Heart left ventricle (tissue), 16 donors: ENCODE data around the gene CAD. TPM values are rescaled to one million over a fixed set of nuclear protein-coding genes. Genes with fewer than 3 reads are reported as not detected.

Source experiments
- ATAC-seq, 4 donors: fragments of 200-7000 bp; cut with Tn5 transposase; one replicate each; pipeline ENCODE4 v1.9.1; 2020 to 2022; ENCODE audit warnings: moderate library complexity in 4 of 4, mild to moderate bottlenecking in 3 of 4, moderate number of reproducible peaks in 1 of 4
- DNase-seq, 5 donors: peaks; one replicate each; pipeline ENCODE4 v3.0.0-alpha.2; 2020
- H3K27ac ChIP-seq, 12 donors: fragments of 200-600 bp; sonication (generic) in 4 of 12; one replicate each; pipeline versions ENCODE4 v1.5.0 to v1.8.0; 2016 to 2022; ENCODE audit warnings: mild to moderate bottlenecking in 2 of 12
- H3K27me3 ChIP-seq, 9 donors: fragments of 200-600 bp; sonication (generic) in 2 of 9; one replicate each; pipeline versions ENCODE4 v1.5.1 to v1.8.0; 2016 to 2022; ENCODE audit warnings: mild to moderate bottlenecking in 3 of 9
- H3K36me3 ChIP-seq, 9 donors: fragments of 200-600 bp; sonication (generic) in 2 of 9; one replicate each; pipeline versions ENCODE4 v1.5.0 to v1.8.0; 2018 to 2022; ENCODE audit warnings: mild to moderate bottlenecking in 2 of 9
- H3K4me1 ChIP-seq, 12 donors: fragments of 200-600 bp; sonication (generic) in 4 of 12; one replicate each; pipeline versions ENCODE4 v1.5.0 to v1.8.0; 2016 to 2022; ENCODE audit warnings: mild to moderate bottlenecking in 3 of 12
- H3K4me3 ChIP-seq, 12 donors: fragments of 200-600 bp; sonication (generic) in 4 of 12; one replicate each; pipeline versions ENCODE4 v1.5.0 to v1.8.0; 2017 to 2022; ENCODE audit warnings: mild to moderate bottlenecking in 9 of 12, moderate library complexity in 4 of 12
- H3K9me3 ChIP-seq, 12 donors: fragments of 200-600 bp; sonication (generic) in 4 of 12; one replicate each; pipeline versions ENCODE4 v1.5.0 to v1.8.0; 2016 to 2022; ENCODE audit warnings: mild to moderate bottlenecking in 1 of 12
- POLR2A ChIP-seq, 2 donors: fragments of 450-650 bp; IDR thresholded peaks; one replicate each; pipeline ENCODE4 v1.6.1; 2017; ENCODE audit warnings: antibody characterized with exemption in 2 of 2, mild to moderate bottlenecking in 2 of 2, moderate library complexity in 2 of 2
- WGBS, 4 donors: extraction: QIAGEN DNeasy Blood & Tissue Kit in 2 of 4; methylation state at CpG; one replicate each; pipeline versions ENCODE4 v1.1.5 to v1.1.7; 2013 to 2018; 5-methylcytosine and 5-hydroxymethylcytosine counted together
- intact Hi-C, 10 donors: fragments of 100-400 bp; cut with DNase I; formaldehyde crosslinking; loops; one replicate each; pipeline versions ENCODE4 v1.11.1 to v1.14.2; 2022
- polyA plus RNA-seq, 2 donors: library from polyadenylated mRNA; stranded (reverse); fragments of 200-250 nt; gene quantifications; one replicate each; pipeline ENCODE4 v1.2.3, GENCODE V29; 2013
- total RNA-seq, 9 donors: library from RNA; depleted of rRNA in 2 of 9; stranded (reverse); fragments of >200 nt in 2 of 9; fragmentation: NEBNext Ultra II Directional in 3 of 9; extraction: Animal tissue kit (Norgen Biotek cat#: 25700) in 3 of 9; gene quantifications; one replicate each; pipeline versions ENCODE4 v1.1.0 to v1.2.4, GENCODE V29; 2016 to 2023
- TF ChIP-seq, protein P1 (sequence below), 12 donors: fragments of 200-600 bp; sonication (generic) in 4 of 12; IDR thresholded peaks; one replicate each; pipeline versions ENCODE4 v1.5.0 to v1.8.0; 2018 to 2022; ENCODE audit warnings: antibody characterized with exemption in 12 of 12, mild to moderate bottlenecking in 5 of 12
- donor health status: ischemic (EF 13 %, LVEDD 7.1; RV severe dilation, severe dysfunction).
- donor health status: healthy with polysubstance abuse.
- donor health status: DM: no; HTN: yes; CAD: no.
- donor health status: DM: no; HTN: no; CAD: no.
- donor health status: ischemic (EF 25% LVEDD 6.9; RV normal size, moderate dysfunction).
- donor health status: ischemic (EF 25% LVEDD 5.7; RV mildly dilated, moderate dysfunction).
- donor health status: healthy.
- donor health status: DM: yes; HTN: yes; CAD: no.
- donor health status: ischemic (EF 35%, LVEDD 5.7; RV mildly dilated, moderate dysfunction).
- donor health status: nonischemic (EF 11% LVEDD 7.7; RV severe dilation, severe dysfunction).
- donor health status: DM: yes; HTN: yes; CAD: no.
- donor health status: PGD.
- donor health status: ischemic (EF 29% LVEDD 5.4; RV normal size, mild dysfunction).
- donor health status: nonischemic (EF 23%, LVEDD 6.1; RV moderate dilation, normal function).

CAD gene
- total and polyA plus RNA-seq, 11 donors = 3.2 to 14.2 (median 6.7) TPM

GRCh38 chr2:27237341-27237945 lies 20.3 kb downstream of the CAD start:
- no peak for TF ChIP-seq POLR2A (IDR thresholded peaks at IDR 0.05)
- TF ChIP-seq, protein P1, sequence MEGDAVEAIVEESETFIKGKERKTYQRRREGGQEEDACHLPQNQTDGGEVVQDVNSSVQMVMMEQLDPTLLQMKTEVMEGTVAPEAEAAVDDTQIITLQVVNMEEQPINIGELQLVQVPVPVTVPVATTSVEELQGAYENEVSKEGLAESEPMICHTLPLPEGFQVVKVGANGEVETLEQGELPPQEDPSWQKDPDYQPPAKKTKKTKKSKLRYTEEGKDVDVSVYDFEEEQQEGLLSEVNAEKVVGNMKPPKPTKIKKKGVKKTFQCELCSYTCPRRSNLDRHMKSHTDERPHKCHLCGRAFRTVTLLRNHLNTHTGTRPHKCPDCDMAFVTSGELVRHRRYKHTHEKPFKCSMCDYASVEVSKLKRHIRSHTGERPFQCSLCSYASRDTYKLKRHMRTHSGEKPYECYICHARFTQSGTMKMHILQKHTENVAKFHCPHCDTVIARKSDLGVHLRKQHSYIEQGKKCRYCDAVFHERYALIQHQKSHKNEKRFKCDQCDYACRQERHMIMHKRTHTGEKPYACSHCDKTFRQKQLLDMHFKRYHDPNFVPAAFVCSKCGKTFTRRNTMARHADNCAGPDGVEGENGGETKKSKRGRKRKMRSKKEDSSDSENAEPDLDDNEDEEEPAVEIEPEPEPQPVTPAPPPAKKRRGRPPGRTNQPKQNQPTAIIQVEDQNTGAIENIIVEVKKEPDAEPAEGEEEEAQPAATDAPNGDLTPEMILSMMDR (IDR thresholded peaks at IDR 0.05) = no peak
- DNase-seq (no peak), ATAC-seq (no peak)
- intact Hi-C loops = no loop called here
- H3K4me1 ChIP-seq = peaks cover 0 to 4% (median 0%) of the 10 kb centered on the region in 12 donors
- no peak overlapping the region for H3K27ac ChIP-seq
- peaks cover 0 to 100% (median 99%) of the 10 kb centered on the region in 9 donors for H3K36me3 ChIP-seq
- 94 to 99% (median 97%) methylated on average over 11 to 15 of the region's 15 CpGs for WGBS, 4 donors
- H3K27me3 ChIP-seq = no peaks in the 10 kb centered on the region
- no peaks in the 10 kb centered on the region for H3K9me3 ChIP-seq
- H3K4me3 ChIP-seq = no peak overlapping the region

DNA sequence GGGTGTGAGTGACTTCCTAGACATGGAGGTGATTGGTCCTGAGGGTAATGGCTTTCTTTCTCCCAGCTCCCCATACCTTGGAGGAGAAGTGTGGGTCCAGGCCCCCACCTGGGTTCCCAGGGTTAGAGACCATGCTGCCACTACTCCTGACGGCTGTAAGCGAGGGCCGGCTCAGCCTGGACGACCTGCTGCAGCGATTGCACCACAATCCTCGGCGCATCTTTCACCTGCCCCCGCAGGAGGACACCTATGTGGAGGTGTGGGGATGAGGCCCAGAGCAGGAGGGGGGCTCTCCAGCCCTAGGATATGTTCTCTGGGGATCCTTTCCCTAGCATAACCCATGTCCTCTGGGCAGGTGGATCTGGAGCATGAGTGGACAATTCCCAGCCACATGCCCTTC lies 21.8 kb downstream of the CAD start:
- DNase-seq (no peak), ATAC-seq (no peak)
- TF ChIP-seq, protein P1 (IDR thresholded peaks at IDR 0.05) = no peak
- no peak for TF ChIP-seq POLR2A (IDR thresholded peaks at IDR 0.05)
- Histone ChIP-seq H3K9me3 (no peaks in the 10 kb centered on the region), H3K4me1 (peaks cover 0 to 18% (median 5%) of the 10 kb centered on the region in 12 donors), H3K36me3 (peaks cover 0 to 99% (median 96%) of the 10 kb centered on the region in 9 donors), H3K4me3 (no peak overlapping the region), H3K27ac (no peak overlapping the region), H3K27me3 (no peaks in the 10 kb centered on the region)
- intact Hi-C loops = no loop called here
- 92 to 98% (median 95%) methylated on average over 5 to 8 of the region's 8 CpGs for WGBS, 4 donors

GRCh38 chr2:27240406-27240805 lies 23.2 kb downstream of the CAD start:
- intact Hi-C loops = no loop called here
- ATAC-seq = no peak
- WGBS, 4 donors = 88 to 96% (median 92%) methylated on average over 9 of the region's 9 CpGs
- peaks cover 0 to 24% (median 5%) of the 10 kb centered on the region in 12 donors for H3K4me1 ChIP-seq
- no peak overlapping the region for H3K4me3 ChIP-seq
- TF ChIP-seq, protein P1 (IDR thresholded peaks at IDR 0.05) = no peak
- no peak for TF ChIP-seq POLR2A (IDR thresholded peaks at IDR 0.05)
- H3K36me3 ChIP-seq = peaks cover 0 to 96% (median 82%) of the 10 kb centered on the region in 9 donors
- DNase-seq = peak in 1 of 5 donors; percentile 44
- H3K9me3 ChIP-seq = no peaks in the 10 kb centered on the region
- H3K27ac ChIP-seq = no peak overlapping the region
- no peaks in the 10 kb centered on the region for H3K27me3 ChIP-seq

DNA sequence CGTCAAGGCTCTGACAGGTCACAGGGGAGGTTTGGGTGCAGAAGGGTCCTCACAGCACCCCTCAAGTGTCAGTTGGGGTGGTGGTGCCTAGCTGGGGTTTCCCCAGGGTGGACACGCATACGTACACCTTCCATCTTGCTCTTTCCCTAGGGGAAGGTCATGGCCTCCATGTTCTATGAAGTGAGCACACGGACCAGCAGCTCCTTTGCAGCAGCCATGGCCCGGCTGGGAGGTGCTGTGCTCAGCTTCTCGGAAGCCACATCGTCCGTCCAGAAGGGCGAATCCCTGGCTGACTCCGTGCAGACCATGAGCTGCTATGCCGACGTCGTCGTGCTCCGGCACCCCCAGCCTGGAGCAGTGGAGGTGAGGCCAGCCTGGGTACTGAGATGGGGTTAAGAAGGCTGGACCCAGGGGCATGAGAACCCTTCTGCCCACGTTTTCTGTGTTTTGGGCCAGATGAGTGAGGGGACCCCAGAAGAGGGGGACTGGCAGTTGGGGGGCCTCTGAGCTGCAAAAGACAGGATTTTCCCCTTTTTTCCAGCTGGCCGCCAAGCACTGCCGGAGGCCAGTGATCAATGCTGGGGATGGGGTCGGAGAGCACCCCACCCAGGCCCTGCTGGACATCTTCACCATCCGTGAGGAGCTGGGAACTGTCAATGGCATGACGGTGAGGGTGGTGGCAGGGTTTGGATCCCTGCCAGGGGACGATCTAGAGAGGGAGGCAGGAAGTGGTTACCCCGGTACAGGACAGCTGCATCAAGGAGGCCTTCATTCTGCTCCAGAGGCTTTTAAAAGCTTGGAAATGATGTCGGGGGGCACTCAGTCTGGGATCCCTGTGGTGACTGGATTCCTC lies 24.8 kb downstream of the CAD start:
- WGBS, 4 donors = 83 to 91% (median 86%) methylated on average over 18 to 24 of the region's 24 CpGs
- intact Hi-C loops = no loop called here
- DNase-seq (no peak), ATAC-seq (no peak)
- TF ChIP-seq, protein P1 (IDR thresholded peaks at IDR 0.05) = no peak
- TF ChIP-seq POLR2A (IDR thresholded peaks at IDR 0.05) = no peak
- Histone ChIP-seq H3K27ac (no peak overlapping the region), H3K4me1 (peaks cover 0 to 26% (median 5%) of the 10 kb centered on the region in 12 donors), H3K9me3 (no peaks in the 10 kb centered on the region), H3K4me3 (no peak overlapping the region), H3K36me3 (peaks cover 0 to 80% (median 66%) of the 10 kb centered on the region in 9 donors), H3K27me3 (no peaks in the 10 kb centered on the region)
